Measurements from ENCODE around the gene ASGR1. TPM values are rescaled to one million over a fixed set of nuclear protein-coding genes. Genes with fewer than 3 reads are reported as not detected.
"Not testable (repeated sequence)": the region's sequence is repeated elsewhere in the genome, so short reads cannot be mapped to it uniquely, and the experiment has no call there.

Gene ASGR1
- total RNA-seq, 1 donor from 2014 or later: 5.1 TPM

- no peak for DNase-seq (ENCODE audit: low read depth)
- TF ChIP-seq CTCF (conservative IDR thresholded peaks at IDR 0.05; ENCODE audit: low read depth, low read length): no peak
- no peak overlapping the region for H3K4me3 ChIP-seq (ENCODE audit: low read depth, low read length)
Measured at GRCh38 chr17:7133424-7133823, 45.7 kb downstream of the ASGR1 start.

DNA sequence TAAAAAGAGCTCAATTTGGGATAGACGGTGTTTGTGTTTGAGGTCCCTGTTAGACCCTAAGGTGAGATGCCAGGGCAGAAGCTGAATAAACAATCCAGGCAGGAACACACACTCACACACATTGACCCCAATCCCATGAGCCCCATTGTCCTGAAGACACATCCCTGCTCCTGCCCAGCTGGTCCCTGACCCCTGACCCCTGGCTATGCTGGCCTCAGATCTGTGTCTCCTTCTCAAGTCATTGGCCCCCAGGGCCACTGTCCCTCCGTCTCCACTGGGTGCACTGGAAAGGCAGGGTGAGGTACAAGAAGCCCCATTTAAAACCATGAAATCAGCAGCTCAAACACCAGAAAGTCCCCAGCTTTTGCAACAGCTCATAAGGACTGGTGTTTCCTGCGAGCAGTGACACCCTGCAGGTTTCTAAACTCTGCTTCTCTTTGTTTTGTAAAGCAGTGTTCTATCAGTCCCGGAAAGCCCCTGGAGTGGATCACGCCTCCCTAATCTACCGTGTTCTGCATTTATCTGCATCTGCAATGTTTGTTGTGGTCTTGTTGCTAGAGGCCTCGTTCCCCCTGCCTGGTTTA lies 46.6 kb downstream of the ASGR1 start:
- H3K4me3 ChIP-seq (ENCODE audit: low read depth, low read length): no peak overlapping the region
- no peak for DNase-seq (ENCODE audit: low read depth)
- TF ChIP-seq CTCF (conservative IDR thresholded peaks at IDR 0.05; ENCODE audit: low read depth, low read length): no peak

GRCh38 chr17:7131423-7131791 lies 47.8 kb downstream of the ASGR1 start:
- DNase-seq (ENCODE audit: low read depth): no peak
- no peak for TF ChIP-seq CTCF (conservative IDR thresholded peaks at IDR 0.05; ENCODE audit: low read depth, low read length)
- no peak overlapping the region for H3K4me3 ChIP-seq (ENCODE audit: low read depth, low read length)

DNA sequence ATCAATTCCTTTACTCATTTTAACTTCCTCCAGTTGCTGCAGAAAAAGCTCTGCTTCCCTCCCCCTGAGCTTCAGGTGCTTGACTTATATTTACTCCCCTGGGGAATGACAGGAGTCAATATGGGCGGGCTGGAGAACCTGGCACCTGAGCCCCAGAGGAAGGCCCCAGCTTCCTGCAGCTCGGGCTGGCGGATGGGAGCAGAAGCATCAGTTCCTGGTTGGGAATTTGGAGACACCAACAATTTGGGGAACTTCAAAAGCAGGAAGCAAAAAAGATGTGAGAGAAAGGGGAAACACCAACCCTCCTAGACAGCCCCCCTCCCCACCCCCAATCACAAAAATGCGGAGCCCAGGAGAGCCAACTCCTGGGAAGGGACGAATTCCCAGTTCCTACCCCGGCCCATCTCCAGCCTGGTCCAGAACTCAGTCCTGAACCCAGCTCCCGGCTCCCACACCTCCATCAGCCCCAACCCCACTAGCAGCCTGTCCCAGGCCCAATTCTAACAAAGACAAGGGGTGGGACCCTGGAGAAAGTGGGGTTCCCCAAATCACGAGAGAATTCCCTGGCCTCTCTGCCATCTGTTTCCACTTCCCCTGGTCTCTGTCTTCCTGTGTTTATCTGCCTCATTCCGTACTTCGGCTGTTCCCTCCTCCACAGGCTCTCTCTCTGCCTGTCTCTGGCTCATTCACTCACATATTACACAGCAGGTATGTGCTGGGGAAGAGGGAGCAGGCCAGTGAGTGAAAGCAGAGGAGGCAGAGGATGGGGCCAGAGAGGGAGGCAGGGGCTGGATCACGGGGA lies 48.3 kb downstream of the ASGR1 start:
- no peak overlapping the region for H3K4me3 ChIP-seq (ENCODE audit: low read depth, low read length)
- no peak for TF ChIP-seq CTCF (conservative IDR thresholded peaks at IDR 0.05; ENCODE audit: low read depth, low read length)
- DNase-seq (ENCODE audit: low read depth): no peak

DNA sequence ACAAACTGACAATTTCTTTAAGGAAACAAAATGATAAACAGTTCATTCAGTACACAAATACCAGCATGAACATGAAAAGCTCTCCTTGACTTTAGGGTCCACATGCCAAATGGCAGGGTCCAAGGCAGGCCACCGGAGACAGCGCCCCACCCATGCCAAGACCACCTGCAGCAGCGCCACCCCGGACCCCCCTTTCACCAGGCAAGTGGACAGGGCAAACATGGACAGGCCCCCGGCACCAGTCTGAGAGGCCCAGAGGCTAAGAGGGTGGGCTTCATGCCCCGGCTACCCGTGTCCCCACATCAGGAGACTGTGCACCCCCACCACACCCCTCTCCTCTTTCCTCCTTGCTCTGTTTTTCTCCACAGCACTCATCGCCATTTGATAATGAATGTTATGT lies 49.9 kb downstream of the ASGR1 start:
- H3K4me3 ChIP-seq (ENCODE audit: low read depth, low read length): no peak overlapping the region
- no peak for TF ChIP-seq CTCF (conservative IDR thresholded peaks at IDR 0.05; ENCODE audit: low read depth, low read length)
- no peak for DNase-seq (ENCODE audit: low read depth)

GRCh38 chr17:7128160-7128559 lies 51.0 kb downstream of the ASGR1 start:
- no peak for TF ChIP-seq CTCF (conservative IDR thresholded peaks at IDR 0.05; ENCODE audit: low read depth, low read length)
- no peak for DNase-seq (ENCODE audit: low read depth)
- no peak overlapping the region for H3K4me3 ChIP-seq (ENCODE audit: low read depth, low read length)

DNA sequence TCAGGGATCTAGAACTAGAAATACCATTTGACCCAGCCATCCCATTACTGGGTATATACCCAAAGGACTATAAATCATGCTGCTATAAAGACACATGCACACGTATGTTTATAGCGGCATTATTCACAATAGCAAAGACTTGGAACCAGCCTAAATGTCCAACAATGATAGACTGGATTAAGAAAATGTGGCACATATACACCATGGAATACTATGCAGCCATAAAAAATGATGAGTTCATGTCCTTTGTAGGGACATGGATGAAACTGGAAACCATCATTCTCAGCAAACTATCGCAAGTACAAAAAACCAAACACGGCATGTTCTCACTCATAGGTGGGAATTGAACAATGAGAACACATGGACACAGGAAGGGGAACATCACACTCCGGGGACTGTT lies 51.7 kb downstream of the ASGR1 start:
- H3K4me3 ChIP-seq (ENCODE audit: low read depth, low read length); DNase-seq (ENCODE audit: low read depth): not testable (repeated sequence)
